ENCODE data around the gene LCNL1.
A peak's percentile ranks its signal among the peaks of the same experiment; 100 is the strongest.

The LCNL1 gene

GRCh38 chr9:136960212-136960937 lies 22.4 kb upstream of the LCNL1 start:
- DNase-seq: no peak

GRCh38 chr9:136960938-136961275 lies 21.9 kb upstream of the LCNL1 start:
- DNase-seq: no peak

- DNase-seq: no peak
Measured at GRCh38 chr9:136961279-136962065, 21.3 kb upstream of the LCNL1 start.

- no peak for DNase-seq
Measured at GRCh38 chr9:136962163-136962562, 20.6 kb upstream of the LCNL1 start.

- DNase-seq: no peak
Measured at GRCh38 chr9:136962701-136963248, 20.0 kb upstream of the LCNL1 start.

- DNase-seq: no peak
Measured at GRCh38 chr9:136963341-136963740, 19.5 kb upstream of the LCNL1 start.

GRCh38 chr9:136963751-136964150 lies 19.0 kb upstream of the LCNL1 start:
- DNase-seq: no peak

- DNase-seq: peak; percentile 78
Measured at GRCh38 chr9:136964171-136964689, 18.6 kb upstream of the LCNL1 start.

- no peak for DNase-seq
Measured at GRCh38 chr9:136964833-136965422, 17.9 kb upstream of the LCNL1 start.

- DNase-seq: no peak
Measured at GRCh38 chr9:136965771-136966484, 16.9 kb upstream of the LCNL1 start.

GRCh38 chr9:136968333-136969127 lies 14.3 kb upstream of the LCNL1 start:
- DNase-seq: no peak

- DNase-seq: no peak
Measured at GRCh38 chr9:136969150-136969549, 13.6 kb upstream of the LCNL1 start.

- DNase-seq: no peak
Measured at GRCh38 chr9:136969774-136970173, 13.0 kb upstream of the LCNL1 start.

GRCh38 chr9:136970361-136970760 lies 12.4 kb upstream of the LCNL1 start:
- no peak for DNase-seq

GRCh38 chr9:136971746-136972145 lies 11.0 kb upstream of the LCNL1 start:
- DNase-seq: no peak

- DNase-seq: no peak
Measured at GRCh38 chr9:136972335-136972734, 10.5 kb upstream of the LCNL1 start.

- DNase-seq: no peak
Measured at GRCh38 chr9:136972743-136973142, 10.1 kb upstream of the LCNL1 start.

GRCh38 chr9:136973618-136974617 lies 8.9 kb upstream of the LCNL1 start:
- no peak for DNase-seq

- no peak for DNase-seq
Measured at GRCh38 chr9:136974817-136975535, 7.8 kb upstream of the LCNL1 start.

- no peak for DNase-seq
Measured at GRCh38 chr9:136975644-136976043, 7.1 kb upstream of the LCNL1 start.
